GM21423 (cell line): ENCODE measurements around the gene TBC1D14.
"Not testable (repeated sequence)": the region's sequence is repeated elsewhere in the genome, so short reads cannot be mapped to it uniquely, and the experiment has no call there.

Experiments used
- ATAC-seq: cut with Tn5 transposase; IDR thresholded peaks from one replicate; pipeline ENCODE4 v1.9.1; 2021; ENCODE audit warnings: mild to moderate bottlenecking, moderate library complexity; ENCODE audit not compliant: unreplicated experiment

TBC1D14 gene

DNA sequence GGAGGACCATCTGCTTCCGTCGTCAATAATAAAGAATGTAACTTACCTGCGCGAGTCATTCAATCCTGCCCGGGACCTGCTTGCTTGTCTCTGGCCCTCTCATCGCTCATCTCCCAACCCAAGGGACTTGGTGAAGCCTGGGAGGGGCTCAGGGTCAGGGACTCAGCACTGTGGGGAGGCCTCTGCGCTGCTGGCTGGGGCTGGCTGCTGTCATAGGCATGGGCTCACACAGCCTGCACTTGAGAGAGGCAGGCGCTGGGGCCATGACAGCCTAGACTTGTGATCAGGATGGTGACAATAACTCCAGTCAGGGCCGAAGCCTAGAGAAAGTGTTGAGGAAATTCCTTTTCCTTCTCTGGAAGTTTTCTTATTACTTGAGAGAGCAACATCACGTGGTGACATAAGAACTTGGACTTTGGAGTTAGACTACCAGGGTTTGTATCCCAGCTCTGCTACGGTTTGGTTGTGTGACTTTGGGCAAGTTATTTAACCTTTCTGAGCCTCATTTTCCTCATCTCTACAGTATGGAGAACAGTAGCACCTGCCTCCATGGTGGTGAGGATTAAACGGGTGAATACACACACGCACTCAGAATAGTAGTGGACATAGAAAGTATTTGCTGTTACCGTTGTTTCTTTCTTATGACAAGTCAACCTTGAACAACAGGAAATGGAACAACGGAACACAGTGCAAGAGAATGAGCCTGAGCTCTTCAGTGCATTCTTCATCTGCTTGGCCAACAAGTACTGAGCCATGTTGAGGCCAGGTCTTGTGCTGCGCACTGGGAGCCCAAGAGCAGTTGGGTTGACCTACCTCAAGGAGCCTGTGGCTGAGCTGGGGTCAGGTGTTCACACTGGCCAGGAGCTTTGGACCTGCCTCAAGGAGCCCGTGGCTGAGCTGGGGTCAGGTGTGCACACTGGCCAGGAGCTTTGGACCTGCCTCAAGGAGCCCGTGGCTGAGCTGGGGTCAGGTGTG lies 60.5 kb downstream of the TBC1D14 start:
- ATAC-seq, result peak; percentile 77

DNA sequence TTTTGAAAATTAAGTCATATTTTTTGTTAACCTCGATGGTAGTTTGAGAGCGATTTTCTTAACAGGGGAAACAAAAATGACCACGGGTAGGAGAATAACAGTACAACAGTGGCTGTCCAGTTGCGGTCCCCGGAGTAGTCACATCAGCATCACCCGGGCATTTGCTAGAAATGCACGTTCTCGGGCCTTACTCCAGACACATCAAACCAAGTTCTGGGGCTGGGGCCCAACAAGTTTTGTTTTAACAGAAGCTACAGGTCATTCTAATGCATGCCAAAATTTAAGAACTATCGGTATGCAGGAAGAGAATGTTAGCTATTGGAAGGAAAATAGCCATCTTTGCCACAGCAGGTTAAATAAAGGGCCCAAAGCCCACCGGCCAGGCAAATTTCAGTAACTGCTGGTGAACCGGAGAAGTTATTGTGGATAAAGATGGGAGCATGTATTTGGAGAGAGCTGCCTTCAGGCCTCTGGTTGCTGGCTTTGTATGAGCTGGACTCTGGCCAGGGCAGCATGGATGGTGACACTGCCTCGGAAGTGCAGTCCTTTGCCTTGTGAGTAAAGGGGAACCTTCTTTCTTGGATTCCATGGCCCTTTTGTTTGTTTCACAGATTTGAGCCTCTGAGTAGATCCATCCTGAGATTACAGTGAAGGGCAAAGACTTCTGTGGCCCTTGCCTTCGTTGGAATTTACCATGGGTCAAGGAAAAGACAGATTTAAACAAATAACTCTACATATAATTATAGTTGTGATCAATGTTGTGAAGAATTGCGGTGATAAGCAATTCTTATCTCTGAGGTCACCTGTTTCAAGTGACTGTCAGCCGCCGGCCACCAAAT lies 62.1 kb downstream of the TBC1D14 start:
- no peak for ATAC-seq

DNA sequence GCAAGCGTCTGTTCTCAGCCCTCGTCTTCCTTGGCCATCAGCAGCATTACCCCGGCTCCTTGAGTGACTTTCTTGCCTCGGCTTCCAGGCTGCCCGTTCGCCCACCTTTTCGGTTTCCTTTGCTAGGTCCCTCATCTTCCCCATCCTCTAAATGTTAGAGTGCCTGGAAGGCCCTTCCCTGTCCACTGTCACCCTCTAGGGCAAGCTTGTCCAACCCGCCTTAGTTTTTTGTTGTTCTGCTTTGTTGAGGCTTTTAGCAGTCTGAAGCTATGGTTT lies 62.7 kb downstream of the TBC1D14 start:
- ATAC-seq, result no peak

DNA sequence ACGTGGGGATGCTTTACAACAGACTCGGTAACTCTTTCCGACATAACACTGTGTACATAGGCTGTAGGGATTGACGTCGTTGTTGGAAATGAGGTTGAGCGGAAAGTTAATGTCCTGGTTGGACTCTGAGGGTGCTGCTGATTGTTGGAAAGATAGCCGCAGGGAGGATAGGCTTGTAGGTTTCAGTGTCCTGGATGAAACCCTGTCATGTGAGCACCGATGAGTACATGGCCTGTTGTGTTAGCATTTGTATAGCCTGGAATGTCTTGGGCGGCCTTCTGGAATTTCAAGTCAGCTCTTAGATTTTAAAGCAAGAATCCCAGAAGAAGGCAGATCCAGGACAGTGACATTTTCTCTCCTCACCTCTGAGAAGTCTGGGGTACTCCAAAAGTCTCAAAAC lies 63.3 kb downstream of the TBC1D14 start:
- no peak for ATAC-seq

DNA sequence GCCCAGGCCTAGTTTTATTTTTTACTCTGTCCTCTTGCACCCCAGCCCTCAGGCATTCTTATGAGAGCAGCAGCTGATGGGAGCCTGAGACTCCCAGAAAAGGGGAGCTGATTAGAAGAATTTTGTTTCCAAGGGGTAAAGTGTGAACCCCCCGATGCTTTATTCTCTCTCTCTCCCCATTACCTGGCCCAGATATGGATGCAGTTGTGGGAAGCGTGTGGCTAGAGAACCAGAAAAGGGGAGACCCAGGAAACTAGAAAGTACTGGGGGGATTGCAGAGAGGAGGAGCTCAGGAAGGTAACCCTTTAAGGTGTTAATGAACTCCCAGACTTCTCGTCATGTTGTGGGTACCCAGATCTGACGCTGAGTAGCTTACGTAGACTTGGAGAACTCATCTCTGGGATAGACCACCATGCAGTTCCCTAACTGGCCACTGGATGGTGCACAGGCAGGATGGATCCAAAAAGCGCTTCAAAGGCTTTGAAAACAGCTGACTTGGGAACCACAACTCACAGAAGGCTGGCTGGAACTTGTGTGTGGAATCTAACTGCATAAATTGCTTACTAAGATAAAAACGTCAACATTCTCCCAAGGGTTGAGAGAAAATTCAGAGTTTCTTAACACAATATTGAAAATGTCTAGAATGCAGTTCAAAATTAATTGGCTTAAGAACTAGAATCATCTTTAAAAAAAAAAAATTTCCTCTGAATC lies 64.7 kb downstream of the TBC1D14 start:
- ATAC-seq, result peak; percentile 54

DNA sequence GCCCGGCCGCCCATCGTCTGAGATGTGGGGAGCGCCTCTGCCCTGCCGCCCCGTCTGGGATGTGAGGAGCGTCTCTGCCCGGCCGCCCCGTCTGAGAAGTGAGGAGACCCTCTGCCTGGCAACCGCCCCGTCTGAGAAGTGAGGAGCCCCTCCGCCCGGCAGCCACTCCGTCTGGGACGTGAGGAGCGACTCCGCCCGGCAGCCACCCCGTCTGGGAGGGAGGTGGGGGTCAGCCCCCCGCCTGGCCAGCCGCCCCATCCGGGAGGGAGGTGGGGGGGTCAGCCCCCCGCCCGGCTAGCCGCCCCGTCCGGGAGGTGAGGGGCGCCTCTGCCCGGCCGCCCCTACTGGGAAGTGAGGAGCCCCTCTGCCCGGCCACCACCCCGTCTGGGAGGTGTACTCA lies 68.2 kb downstream of the TBC1D14 start:
- not testable (repeated sequence) for ATAC-seq

DNA sequence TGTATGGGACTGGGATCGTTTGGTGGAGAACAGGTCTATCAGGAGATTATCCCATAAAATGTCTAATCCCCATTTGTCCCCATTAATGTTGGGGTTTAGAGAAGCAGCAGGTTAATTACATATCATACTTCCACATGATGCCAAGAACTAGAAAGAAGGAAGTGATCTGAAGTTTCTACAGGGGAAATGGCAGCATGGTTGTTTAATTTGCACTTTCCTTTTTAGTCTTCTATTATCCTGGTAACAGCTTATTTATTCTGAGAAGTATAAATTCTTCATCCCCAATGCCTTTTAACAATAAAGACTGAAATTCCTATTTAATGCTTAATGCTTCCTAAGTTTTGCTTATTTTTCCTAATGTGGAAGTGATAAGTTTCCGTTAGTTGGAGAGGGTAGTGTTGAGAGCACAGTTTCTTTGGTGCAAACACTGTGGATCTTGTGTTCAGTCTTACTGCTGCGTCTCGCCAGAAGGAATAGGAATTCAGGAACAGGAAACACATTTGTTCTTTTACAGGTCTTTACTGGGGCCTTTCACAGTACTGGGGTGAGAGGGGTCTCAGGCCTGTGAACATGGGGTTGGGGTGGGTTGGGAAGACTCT lies 74.0 kb downstream of the TBC1D14 start:
- ATAC-seq, result no peak

DNA sequence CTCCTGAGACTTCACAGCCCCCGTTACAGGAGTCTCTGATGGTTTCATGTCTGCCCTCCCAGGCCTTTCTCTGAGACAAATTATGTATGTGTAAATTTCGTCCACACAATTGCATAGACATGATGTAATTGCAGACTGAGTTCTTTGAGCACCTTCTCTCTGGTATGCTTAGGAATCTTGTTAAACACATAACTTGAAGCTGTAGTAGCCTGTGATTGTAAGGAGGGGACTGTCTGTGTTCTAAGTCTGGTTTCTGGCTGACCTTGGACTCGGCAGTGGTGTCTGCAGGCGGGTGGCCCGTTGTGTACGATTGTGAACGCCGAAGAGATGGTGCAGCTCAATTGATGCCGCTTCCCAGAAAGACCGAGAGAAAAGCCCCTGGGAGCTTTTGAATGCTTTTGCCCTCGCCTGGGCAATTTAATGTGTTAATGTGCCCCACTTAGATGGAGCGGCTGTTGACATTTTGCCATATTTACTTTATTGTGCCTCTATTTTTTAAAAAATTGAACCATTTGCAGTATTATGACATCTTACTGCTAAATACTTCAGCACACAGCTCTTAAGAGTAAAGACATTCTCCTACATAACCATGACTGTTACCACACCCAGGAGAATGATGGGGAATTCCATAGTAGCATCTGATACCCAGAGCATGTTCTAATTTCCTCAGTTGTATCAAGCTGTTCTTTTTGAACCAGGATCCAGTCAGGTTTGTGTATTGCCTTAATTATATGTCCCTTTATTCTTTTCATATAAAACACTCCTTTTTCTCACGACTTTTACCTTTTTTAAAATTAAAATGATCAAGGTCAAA lies 75.2 kb downstream of the TBC1D14 start:
- ATAC-seq, result no peak

DNA sequence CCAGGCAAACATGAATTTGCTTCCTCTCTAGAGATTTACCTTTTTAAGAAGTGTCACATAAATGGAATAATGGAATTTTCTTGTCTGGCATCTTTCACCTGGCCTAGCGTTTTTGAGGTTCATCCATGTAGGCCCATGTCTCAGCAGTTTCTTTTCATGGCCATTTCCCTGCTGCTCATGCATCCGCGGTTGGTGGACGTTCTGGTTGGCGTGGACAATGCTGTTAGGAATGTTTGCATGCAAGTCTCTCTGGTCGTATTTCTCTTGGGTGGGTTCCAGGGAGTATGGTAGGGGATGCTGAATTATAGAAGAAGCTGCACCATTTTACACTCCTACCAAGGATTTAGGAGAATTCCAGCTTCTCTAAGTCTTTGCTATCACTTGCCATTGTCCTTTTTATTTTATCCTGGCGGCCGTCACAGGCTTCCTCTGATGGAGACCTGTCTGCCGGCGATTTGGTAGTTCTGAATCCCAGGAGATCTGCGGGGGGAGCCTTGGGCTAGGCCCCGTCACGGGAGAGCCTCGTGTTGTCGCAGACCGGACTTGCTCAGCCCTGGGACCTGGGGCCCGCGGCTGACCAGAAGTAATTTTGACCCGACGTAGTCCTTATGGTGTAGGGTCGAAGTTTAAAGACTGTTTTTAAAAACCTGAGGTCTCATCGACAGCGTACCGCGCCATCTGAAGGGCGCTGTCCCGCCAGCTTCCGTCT lies 76.6 kb downstream of the TBC1D14 start:
- ATAC-seq, result no peak

DNA sequence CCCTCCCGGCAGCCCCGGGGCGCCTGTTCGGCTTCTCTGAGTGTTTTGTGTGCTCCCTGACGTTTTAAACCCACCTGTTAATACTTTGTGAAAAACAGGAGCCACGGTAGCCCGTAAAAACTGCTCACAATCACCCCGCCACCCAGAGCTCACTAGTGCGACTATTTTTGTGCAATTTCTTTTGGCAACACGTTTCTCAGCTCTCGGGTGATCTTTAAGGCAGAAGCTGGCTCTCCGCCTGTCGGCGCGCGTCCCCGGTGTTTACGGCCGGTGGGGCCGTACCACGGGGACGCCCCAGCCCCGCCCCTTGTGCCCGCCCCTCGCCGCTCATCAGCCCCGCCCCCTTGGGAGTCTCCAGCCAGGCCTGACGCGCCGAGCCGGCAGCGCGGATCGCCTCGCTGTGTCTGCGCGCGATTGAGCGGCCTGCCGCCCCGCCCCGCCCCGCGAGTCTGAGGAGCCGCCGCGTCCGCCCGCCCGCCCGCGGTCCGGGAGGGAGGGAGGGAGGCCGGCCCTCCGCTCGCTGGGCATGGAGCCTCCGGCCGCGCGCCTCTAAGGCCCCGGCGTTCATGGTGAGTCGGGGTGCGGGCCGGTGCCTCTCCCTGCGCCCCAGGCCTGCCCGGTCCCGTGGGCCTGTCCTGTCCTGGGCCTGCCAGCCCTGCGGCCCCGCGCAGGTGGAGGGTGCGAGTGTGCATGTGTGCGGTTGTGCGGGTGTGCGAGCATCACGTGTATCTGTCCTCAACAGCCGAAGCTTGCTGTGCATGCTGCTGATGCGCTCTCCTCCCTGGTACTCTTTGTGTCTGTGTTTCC lies 77.4 kb downstream of the TBC1D14 start:
- ATAC-seq, result peak; percentile 75

DNA sequence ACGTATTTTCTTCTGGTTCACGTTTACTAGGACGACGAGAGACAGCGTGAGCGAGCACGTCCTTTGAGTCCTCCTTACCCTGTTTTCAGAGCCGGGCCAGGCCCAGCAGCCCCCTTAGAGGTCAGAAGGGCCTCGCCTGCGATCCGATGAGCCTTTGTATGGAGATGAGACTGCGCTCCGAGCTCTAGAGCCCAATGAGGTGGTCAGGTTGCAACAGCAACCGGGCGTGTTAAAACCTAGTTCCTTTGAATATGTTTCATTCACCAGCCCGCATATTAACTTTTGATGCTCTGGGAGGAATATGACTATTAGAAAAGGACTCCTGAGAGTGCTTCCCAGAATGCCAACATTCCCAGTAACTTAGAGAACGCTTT lies 77.9 kb downstream of the TBC1D14 start:
- peak; percentile 3 for ATAC-seq

DNA sequence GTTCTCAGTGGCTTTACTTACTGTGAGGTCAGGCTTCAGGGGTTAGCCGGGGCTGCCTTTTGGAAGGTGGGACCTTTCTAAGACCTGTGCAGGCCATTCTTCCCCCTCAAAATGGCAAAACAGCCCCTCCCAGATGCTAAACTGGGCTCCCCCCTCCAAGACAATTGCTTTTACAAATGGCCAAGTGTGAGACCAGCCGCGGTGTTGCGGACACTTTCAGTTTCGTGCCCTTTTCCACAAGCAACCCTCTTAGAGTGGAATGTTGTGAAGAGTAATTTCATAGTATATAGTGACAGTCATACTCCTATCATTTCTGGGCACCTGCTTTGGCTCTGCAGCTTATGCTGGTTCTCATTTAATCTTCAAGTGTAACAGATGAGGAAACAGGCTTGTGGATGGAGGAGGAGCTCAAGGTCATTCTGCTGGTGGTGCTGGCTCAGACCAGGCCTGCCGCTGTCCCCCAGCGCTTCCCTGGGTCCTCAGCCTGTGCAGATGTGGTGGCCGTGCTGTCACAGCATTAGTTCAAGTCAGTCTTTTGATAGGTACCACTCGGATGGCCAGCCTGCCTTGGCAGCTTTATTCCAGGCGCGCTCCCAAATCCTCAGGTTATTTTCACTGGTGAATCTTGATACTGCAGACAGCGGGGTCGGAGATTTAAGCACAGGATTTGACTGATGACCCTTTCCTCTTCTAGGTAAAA lies 78.5 kb downstream of the TBC1D14 start:
- ATAC-seq, result no peak

DNA sequence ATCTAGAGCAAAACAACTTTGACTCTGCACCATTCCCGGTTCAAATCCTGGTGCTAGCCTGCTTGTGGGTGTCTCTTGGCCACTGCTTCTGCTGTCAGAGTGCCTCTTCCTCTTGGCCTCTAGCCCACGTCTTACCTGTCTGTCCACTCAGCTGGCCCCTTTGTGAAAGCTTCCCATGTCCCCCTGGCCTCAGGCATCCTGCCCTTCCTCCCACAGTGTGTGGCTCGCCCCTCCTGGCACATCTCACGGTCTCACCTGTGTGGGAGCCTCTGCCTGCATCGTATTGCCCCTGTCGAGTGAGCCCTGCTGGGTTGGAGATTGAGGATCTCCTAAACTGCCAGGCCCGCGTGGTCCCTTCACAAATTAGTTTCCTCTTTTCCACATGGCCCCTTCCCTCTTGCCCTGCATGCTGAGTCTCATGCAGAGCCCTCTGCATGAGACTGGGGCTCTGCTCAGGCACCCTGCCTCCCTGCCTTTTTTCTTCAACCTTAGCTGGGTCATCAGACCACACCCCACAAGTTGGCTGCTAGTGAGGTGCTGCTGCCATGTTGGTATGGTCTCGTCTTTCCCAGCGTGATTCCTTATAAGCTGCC lies 79.8 kb downstream of the TBC1D14 start:
- ATAC-seq, result no peak

DNA sequence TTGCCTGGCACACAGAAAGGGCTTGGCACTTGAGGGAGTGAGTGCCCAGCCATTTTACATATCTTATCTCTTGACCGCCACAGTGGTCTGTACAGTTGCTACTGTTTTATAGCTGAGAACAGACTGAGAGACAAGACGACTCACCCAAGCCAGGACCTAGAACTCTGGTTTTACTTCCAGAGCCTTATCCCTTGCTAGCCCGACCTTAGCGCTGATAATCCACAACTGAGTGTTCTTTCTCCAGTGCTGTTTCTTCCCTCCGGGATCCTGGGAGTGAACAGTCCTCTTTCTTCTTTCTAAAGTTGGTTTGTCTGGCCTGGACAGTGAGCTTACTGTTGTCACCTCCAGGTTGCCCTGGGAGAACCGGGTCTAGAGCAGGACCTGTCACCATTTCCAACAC lies 81.0 kb downstream of the TBC1D14 start:
- ATAC-seq, result no peak

DNA sequence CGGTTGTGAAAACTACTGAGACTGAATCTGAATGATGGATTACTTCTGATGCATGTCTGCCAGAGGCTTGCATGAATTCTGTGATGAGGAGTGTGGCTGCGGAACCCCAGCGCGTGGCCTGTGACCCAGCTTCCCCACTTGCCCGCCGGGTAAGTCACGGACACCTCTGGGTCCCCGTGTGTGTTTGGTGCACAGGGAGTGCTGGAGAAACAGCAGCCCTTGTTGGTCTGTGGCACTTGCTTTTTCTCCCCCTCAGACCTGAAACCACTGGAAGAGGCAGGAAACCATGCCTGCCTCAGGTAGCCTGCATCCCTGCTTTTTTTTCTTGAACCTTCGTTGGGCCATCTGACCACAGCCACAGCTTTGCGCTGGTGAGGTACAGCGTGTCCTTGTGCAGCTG lies 81.6 kb downstream of the TBC1D14 start:
- no peak for ATAC-seq

DNA sequence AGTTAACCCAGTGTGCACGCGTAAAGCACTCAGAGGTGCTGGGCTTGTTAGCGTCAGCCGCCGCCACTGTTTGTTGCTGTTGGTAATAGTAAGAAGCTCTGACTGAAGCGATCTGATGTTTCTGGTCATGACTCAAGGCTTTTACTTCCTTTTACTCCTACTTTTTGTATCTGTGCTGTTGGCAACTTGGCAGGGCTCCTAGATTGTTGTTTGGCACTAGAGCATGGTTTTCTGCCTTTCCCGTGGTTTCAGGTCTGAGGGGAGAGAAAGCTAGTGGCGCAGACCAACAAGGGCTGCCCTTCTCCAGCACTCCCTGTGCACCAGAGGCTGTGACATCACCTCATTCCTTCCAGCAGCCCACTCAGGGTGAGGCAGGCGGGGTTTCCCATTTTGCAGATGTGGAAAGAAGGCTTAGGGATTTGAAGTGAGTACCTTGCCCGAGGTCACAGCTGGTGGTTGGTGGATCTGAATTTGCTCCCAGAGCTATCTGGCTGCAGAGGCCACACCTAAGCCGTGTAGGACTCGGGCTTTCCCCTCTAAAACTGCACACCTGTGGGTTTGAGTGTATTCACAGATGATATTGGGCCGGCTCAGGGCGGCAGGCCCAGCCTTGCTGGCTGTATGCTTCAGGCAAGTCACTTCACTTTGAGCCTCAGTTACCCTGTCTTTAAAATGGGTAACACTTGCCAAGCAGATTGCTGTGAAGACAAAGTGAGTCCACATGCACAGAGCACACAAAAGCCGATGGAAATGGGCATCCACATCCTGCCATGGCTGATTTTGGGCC lies 82.3 kb downstream of the TBC1D14 start:
- ATAC-seq, result no peak
